ENCODE data around the gene ATAD5.

DNA sequence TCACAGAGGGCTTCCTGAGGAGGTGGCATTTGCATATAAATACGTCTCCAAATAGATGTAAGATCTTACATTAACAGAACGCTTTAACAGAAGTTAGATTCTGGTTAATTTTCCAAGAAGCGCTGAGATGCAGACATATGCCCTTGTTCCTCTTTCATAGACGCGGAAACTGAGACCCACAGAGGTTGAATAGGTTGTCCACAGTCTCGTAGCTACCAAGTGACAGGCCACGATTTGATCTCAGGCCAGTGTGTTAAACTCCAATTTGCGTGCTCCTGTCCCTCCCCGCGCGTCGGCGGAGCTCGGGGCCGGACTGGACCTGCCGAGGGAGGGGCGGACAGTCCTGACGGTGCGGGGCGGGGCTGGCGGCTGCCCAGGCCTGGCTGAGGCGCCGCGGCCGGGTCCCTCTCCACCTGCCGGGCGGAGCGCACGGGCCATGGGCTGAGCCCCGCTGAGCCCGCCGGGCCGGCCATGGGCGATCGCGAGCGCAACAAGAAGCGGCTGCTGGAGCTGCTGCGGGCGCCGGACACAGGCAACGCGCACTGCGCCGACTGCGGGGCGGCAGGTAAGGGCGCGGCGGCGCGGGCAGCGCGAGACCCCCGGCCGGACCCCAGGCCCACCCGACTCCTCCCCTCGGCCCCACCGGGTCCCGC, 89.9 kb downstream of the ATAD5 start, which contains the start of gene ADAP2:
- TF ChIP-seq CTCF (IDR thresholded peaks at IDR 0.05; ENCODE audit: insufficient read depth, low read length, poor library complexity, severe bottlenecking): no peak
- TF ChIP-seq EZH2phosphoT487 (conservative IDR thresholded peaks at IDR 0.05; ENCODE audit: low read length): no peak
